SK-N-SH (cell line): Measurements from ENCODE around the gene DCUN1D2. TPM values are rescaled to one million over a fixed set of nuclear protein-coding genes. Genes with fewer than 3 reads are reported as not detected.
"Not testable (repeated sequence)": the region's sequence is repeated elsewhere in the genome, so short reads cannot be mapped to it uniquely, and the experiment has no call there.

ENCODE experiments used
- CTCF ChIA-PET: fragments of 300-600, 350-600 bp; formaldehyde crosslinking; extraction: SDS; loops from one replicate; lab custom pipeline; 2021; lab: Yijun Ruan, JAX
- POLR2A ChIA-PET: fragments of 350-600 bp; sonication (Branson Sonifier 250); formaldehyde crosslinking; extraction: SDS; loops from one replicate; lab custom pipeline; 2020; ENCODE audit warnings: antibody characterized with exemption, inconsistent platforms; lab: Yijun Ruan, JAX
- DNase-seq: peaks from one replicate; pipeline ENCODE4 v3.0.0; 2012
- H2AFZ ChIP-seq: fragments of 200-600 bp; sonication (generic); 2 replicates; pipeline ENCODE4 v1.8.1; 2016; ENCODE audit warnings: antibody characterized with exemption, mild to moderate bottlenecking, low read depth
- H3F3A ChIP-seq: fragments of 200-600 bp; sonication (generic); replicated peaks from 2 replicates; pipeline ENCODE3; 2016; ENCODE audit warnings: antibody characterized with exemption, mild to moderate bottlenecking; ENCODE audit not compliant: insufficient read depth
- H3K27ac ChIP-seq, 2 experiments: fragments of 200-500 bp in 1 of 2; fragments of 200-600 bp in 1 of 2; sonication (Bioruptor generic) in 1 of 2; sonication (generic), shearing (Covaris generic) in 1 of 2; 2 replicates each; pipeline versions ENCODE4 v1.5.1 to v1.6.1; 2014 to 2016; ENCODE audit warnings: low read depth in 2 of 2, inconsistent platforms in 1 of 2, low read length in 1 of 2, mild to moderate bottlenecking in 1 of 2, mixed read lengths in 1 of 2
- H3K27me3 ChIP-seq: fragments of 200-600 bp; sonication (generic), shearing (Covaris generic); 2 replicates; pipeline ENCODE4 v1.6.1; 2016; ENCODE audit warnings: mixed run types; ENCODE audit not compliant: insufficient read depth
- H3K36me3 ChIP-seq, 2 experiments: fragments of 200-500 bp in 1 of 2; fragments of 200-600 bp in 1 of 2; sonication (Bioruptor generic) in 1 of 2; sonication (generic) in 1 of 2; replicated peaks in 1 of 2; 2 replicates each; pipeline versions ENCODE3 to v1.5.1; 2014 to 2016; ENCODE audit warnings: low read length in 1 of 2, mild to moderate bottlenecking in 1 of 2; ENCODE audit not compliant: insufficient read depth in 2 of 2, control insufficient read depth in 1 of 2
- H3K4me1 ChIP-seq, 2 experiments: fragments of 200-500 bp in 1 of 2; fragments of 200-600 bp in 1 of 2; sonication (Bioruptor generic) in 1 of 2; sonication (generic), shearing (Covaris generic) in 1 of 2; 2 replicates each; pipeline versions ENCODE4 v1.5.1 to v1.6.1; 2014 to 2016; ENCODE audit warnings: low read depth in 1 of 2, low read length in 1 of 2, mixed run types in 1 of 2; ENCODE audit not compliant: insufficient read depth in 2 of 2, control insufficient read depth in 1 of 2
- H3K4me2 ChIP-seq: fragments of 200-600 bp; sonication (generic), shearing (Covaris generic); 2 replicates; pipeline ENCODE4 v1.6.1; 2017; ENCODE audit warnings: mixed run types
- H3K4me3 ChIP-seq, 2 experiments: fragments of 200-500 bp in 1 of 2; fragments of 200-600 bp in 1 of 2; sonication (Bioruptor generic) in 1 of 2; sonication (generic), shearing (Covaris generic) in 1 of 2; 2 replicates each; pipeline versions ENCODE4 v1.5.1 to v1.8.1; 2014 to 2016; ENCODE audit warnings: low read depth in 2 of 2, inconsistent platforms in 1 of 2, low read length in 1 of 2, mild to moderate bottlenecking in 1 of 2, mixed read lengths in 1 of 2, moderate library complexity in 1 of 2
- H3K79me2 ChIP-seq: fragments of 200-600 bp; sonication (generic); 2 replicates; pipeline ENCODE4 v1.8.1; 2017; ENCODE audit warnings: mild to moderate bottlenecking; ENCODE audit not compliant: insufficient read depth
- H3K9ac ChIP-seq: fragments of 200-600 bp; sonication (generic); 2 replicates; pipeline ENCODE4 v1.6.1; 2017; ENCODE audit warnings: mixed run types
- H3K9me2 ChIP-seq: fragments of 200-600 bp; sonication (generic); 2 replicates; pipeline ENCODE4 v1.6.1; 2017; ENCODE audit warnings: mixed run types
- H3K9me3 ChIP-seq: fragments of 200-600 bp; sonication (generic); 2 replicates; pipeline ENCODE4 v1.6.1; 2017; ENCODE audit warnings: mixed run types, mild to moderate bottlenecking, moderate library complexity
- H4K20me1 ChIP-seq: fragments of 200-600 bp; sonication (generic); 2 replicates; pipeline ENCODE4 v1.6.1; 2017; ENCODE audit warnings: mild to moderate bottlenecking, mixed run types; ENCODE audit not compliant: insufficient read depth
- ELF1 ChIP-seq: IDR thresholded peaks from 2 replicates; pipeline ENCODE4 v1.4.0; 2012
- FOXJ3 ChIP-seq: sonication (generic); formaldehyde crosslinking; IDR thresholded peaks from 2 replicates; pipeline ENCODE4 v1.5.1; 2020; ENCODE audit warnings: mild to moderate bottlenecking, missing genetic modification reagents
- FOXM1 ChIP-seq: IDR thresholded peaks from 2 replicates; pipeline ENCODE4 v1.4.0; 2012; ENCODE audit warnings: low read depth, mild to moderate bottlenecking
- GABPA ChIP-seq: IDR thresholded peaks from 2 replicates; pipeline ENCODE4 v1.4.0; 2012; ENCODE audit warnings: low read depth, mild to moderate bottlenecking
- JUND ChIP-seq: IDR thresholded peaks from 2 replicates; pipeline ENCODE4 v1.4.0; 2012
- MEF2A ChIP-seq: IDR thresholded peaks from 2 replicates; pipeline ENCODE4 v1.4.0; 2012; ENCODE audit warnings: low read depth, borderline replicate concordance
- NFIC ChIP-seq: IDR thresholded peaks from 2 replicates; pipeline ENCODE4 v1.4.0; 2012; ENCODE audit warnings: borderline replicate concordance
- NRF1 ChIP-seq: IDR thresholded peaks from 2 replicates; pipeline ENCODE4 v1.6.1; 2012; ENCODE audit warnings: low read depth, mild to moderate bottlenecking, low read length
- RAD21 ChIP-seq: IDR thresholded peaks from 2 replicates; pipeline ENCODE4 v1.6.1; 2012; ENCODE audit warnings: mild to moderate bottlenecking, low read length
- RFX5 ChIP-seq: IDR thresholded peaks from 2 replicates; pipeline ENCODE4 v1.6.1; 2012; ENCODE audit warnings: mild to moderate bottlenecking, improper control_type of control experiment, low read length
- RXRA ChIP-seq: IDR thresholded peaks from 2 replicates; pipeline ENCODE4 v1.4.0; 2012; ENCODE audit warnings: low read depth, mild to moderate bottlenecking, borderline replicate concordance
- SIN3A ChIP-seq: IDR thresholded peaks from 2 replicates; pipeline ENCODE4 v1.6.1; 2012; ENCODE audit warnings: low read depth, mild to moderate bottlenecking, low read length, moderate library complexity, borderline replicate concordance
- SMC3 ChIP-seq: IDR thresholded peaks from 2 replicates; pipeline ENCODE4 v1.6.1; 2012; ENCODE audit warnings: low read depth, low read length, improper control_type of control experiment
- TAF1 ChIP-seq: IDR thresholded peaks from 2 replicates; pipeline ENCODE4 v1.6.1; 2012; ENCODE audit warnings: low read depth, mild to moderate bottlenecking, low read length, moderate library complexity, borderline replicate concordance
- TCF12 ChIP-seq: IDR thresholded peaks from 2 replicates; pipeline ENCODE4 v1.4.0; 2012
- WGBS: methylation state at CpG from one replicate; pipeline ENCODE4 v1.1.6; 2017; ENCODE audit warnings: low lambda C conversion rate; 5-methylcytosine and 5-hydroxymethylcytosine counted together
- polyA plus RNA-seq, 3 experiments: library from polyadenylated mRNA; depleted of rRNA; stranded (reverse); fragments of >200 nt; gene quantifications; 2 replicates each; pipeline ENCODE4 v1.2.3, GENCODE V29; 2012
- TF ChIP-seq, protein P1 (sequence below): IDR thresholded peaks from 2 replicates; pipeline ENCODE4 v1.4.0; 2012; ENCODE audit warnings: low read depth, borderline replicate concordance
- TF ChIP-seq, protein P2 (sequence below): IDR thresholded peaks from 2 replicates; pipeline ENCODE4 v1.4.0; 2012; ENCODE audit warnings: low read depth, borderline replicate concordance
- TF ChIP-seq, protein P3 (sequence below): fragments of 200-600 bp; sonication (generic); IDR thresholded peaks from 2 replicates; pipeline ENCODE4 v1.6.1; 2017; ENCODE audit warnings: antibody characterized with exemption, mild to moderate bottlenecking, moderate library complexity

The DCUN1D2 gene
- polyA plus RNA-seq, 1 of the 3 experiments (the other 2 are of a cell fraction): 11.0 TPM

DNA sequence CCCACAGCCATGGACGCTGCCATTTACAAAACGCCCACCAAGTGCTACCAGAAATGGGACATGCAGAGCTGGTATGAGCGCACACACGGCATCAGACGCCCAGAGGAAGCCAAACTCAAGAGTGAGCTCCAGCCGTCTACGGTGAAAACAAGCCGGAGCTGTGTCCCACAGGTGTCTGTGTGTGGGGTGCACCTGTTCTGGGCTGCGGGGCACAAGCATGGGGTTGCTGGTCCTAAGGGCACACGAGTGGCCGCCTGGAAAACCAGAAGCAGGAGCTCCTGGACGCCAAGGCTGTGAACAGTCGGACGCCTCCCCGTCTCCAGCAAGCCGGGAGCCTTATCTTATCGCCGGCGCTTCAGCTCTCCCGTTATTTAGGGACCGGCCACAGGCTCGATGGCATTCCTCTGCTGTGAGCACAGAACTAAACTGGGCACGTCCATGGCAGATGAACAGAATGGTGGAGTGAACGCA lies 38.5 kb downstream of the DCUN1D2 start:
- Histone ChIP-seq H3K27me3 (no peaks in the 10 kb centered on the region), H3K4me2 (no peak overlapping the region), H3K4me3 (no peak overlapping the region), H3K9ac (no peak overlapping the region), H3K79me2 (no peaks in the 10 kb centered on the region), H3F3A (no peaks in the 10 kb centered on the region), H3K27ac (no peak overlapping the region), H3K4me1 (peaks cover 0 to 16% of the 10 kb centered on the region in 2 experiments; a peak in 2 of 4 replicates), H3K9me3 (no peaks in the 10 kb centered on the region), H3K9me2 (no peaks in the 10 kb centered on the region), H4K20me1 (no peaks in the 10 kb centered on the region), H3K36me3 (peaks cover 15 to 35% of the 10 kb centered on the region in 2 experiments), H2AFZ (no peak overlapping the region)
- DNase-seq: no peak
- TF ChIP-seq, protein P1, sequence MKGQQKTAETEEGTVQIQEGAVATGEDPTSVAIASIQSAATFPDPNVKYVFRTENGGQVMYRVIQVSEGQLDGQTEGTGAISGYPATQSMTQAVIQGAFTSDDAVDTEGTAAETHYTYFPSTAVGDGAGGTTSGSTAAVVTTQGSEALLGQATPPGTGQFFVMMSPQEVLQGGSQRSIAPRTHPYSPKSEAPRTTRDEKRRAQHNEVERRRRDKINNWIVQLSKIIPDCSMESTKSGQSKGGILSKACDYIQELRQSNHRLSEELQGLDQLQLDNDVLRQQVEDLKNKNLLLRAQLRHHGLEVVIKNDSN: no peak
- TF ChIP-seq FOXM1 (no peak), NFIC (no peak), JUND (no peak), MEF2A (no peak), SIN3A (no peak), ELF1 (no peak), TCF12 (no peak), RXRA (no peak), GABPA (no peak), FOXJ3 (no peak), TAF1 (no peak), NRF1 (no peak)
- TF ChIP-seq, protein P2, sequence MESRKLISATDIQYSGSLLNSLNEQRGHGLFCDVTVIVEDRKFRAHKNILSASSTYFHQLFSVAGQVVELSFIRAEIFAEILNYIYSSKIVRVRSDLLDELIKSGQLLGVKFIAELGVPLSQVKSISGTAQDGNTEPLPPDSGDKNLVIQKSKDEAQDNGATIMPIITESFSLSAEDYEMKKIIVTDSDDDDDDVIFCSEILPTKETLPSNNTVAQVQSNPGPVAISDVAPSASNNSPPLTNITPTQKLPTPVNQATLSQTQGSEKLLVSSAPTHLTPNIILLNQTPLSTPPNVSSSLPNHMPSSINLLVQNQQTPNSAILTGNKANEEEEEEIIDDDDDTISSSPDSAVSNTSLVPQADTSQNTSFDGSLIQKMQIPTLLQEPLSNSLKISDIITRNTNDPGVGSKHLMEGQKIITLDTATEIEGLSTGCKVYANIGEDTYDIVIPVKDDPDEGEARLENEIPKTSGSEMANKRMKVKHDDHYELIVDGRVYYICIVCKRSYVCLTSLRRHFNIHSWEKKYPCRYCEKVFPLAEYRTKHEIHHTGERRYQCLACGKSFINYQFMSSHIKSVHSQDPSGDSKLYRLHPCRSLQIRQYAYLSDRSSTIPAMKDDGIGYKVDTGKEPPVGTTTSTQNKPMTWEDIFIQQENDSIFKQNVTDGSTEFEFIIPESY: no peak
- 97% methylated on average over 11 of the region's 24 CpGs for WGBS
- ChIA-PET POLR2A (no interaction called here), CTCF (interaction anchor here (0.9 to 9.0 kb wide), 10 partner anchors 16 to 512 kb away, joined by 3 to 128 read pairs (median 4); no protein-coding TSS in a partner anchor)

DNA sequence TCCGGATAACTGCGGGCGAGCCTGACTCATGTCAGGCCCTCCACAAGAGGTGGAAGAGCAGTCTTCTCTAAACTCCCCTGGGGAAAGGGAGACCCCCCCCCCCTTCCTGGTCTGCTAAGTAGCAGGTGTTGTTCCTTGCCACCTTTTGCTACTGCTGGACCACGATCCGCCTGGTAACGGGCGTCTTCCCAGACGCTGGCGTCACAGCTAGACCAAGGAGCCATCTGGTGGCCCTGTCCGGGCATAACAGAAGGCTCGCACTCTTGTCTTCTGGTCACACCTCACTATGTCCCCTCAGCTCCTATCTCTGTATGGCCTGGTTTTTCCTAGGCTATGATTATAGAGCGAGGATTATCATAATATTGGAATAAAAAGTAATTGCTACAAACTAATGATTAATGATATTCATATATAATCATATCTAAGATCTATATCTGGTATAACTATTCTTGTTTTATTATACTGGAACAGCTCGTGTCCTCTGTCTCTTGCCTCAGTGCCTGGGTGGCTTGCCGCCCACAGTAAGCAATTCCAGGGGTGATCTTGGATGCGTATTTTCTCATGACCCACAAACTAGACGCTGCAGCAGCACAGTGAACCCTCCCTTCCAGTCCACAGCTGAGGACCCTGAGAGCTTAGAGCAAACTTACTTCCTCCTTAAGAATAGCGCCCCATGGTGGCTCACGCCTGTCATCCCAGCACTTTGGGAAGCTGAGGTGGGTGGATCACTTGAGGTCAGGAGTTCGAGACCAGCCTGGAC lies 39.5 kb downstream of the DCUN1D2 start:
- DNase-seq, H3K9me2 ChIP-seq, H3F3A ChIP-seq, H3K4me2 ChIP-seq, H3K27me3 ChIP-seq, H3K27ac ChIP-seq, H4K20me1 ChIP-seq: not testable (repeated sequence)
- H3K36me3 ChIP-seq: peaks cover 11 to 27% of the 10 kb centered on the region in 2 experiments
- CTCF ChIA-PET: interaction anchor here (0.7 to 9.0 kb wide), 14 partner anchors 7 to 511 kb away, joined by 3 to 128 read pairs (median 3); no protein-coding TSS in a partner anchor
- peaks cover 0 to 16% of the 10 kb centered on the region in 2 experiments; a peak in 2 of 4 replicates for H3K4me1 ChIP-seq
- 72% methylated on average over 16 of the region's 19 CpGs for WGBS
- TF ChIP-seq, protein P3, sequence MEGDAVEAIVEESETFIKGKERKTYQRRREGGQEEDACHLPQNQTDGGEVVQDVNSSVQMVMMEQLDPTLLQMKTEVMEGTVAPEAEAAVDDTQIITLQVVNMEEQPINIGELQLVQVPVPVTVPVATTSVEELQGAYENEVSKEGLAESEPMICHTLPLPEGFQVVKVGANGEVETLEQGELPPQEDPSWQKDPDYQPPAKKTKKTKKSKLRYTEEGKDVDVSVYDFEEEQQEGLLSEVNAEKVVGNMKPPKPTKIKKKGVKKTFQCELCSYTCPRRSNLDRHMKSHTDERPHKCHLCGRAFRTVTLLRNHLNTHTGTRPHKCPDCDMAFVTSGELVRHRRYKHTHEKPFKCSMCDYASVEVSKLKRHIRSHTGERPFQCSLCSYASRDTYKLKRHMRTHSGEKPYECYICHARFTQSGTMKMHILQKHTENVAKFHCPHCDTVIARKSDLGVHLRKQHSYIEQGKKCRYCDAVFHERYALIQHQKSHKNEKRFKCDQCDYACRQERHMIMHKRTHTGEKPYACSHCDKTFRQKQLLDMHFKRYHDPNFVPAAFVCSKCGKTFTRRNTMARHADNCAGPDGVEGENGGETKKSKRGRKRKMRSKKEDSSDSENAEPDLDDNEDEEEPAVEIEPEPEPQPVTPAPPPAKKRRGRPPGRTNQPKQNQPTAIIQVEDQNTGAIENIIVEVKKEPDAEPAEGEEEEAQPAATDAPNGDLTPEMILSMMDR: peak; percentile 36
- TF ChIP-seq RAD21 (peak; percentile 57), SMC3 (peak; percentile 34; the same call in 1 of the 2 replicates), RFX5 (peak; percentile 46; the same call in 1 of the 2 replicates)
- TF ChIP-seq, all 33 proteins: peak for 4; not testable (repeated sequence) for 29
- POLR2A ChIA-PET: interaction anchor here (0.6 kb wide), 1 partner anchor 133 kb away, joined by 3 read pairs; no protein-coding TSS in a partner anchor
- not testable (repeated sequence) for H3K9ac ChIP-seq, H3K9me3 ChIP-seq, H3K79me2 ChIP-seq, H3K4me3 ChIP-seq, H2AFZ ChIP-seq

DNA sequence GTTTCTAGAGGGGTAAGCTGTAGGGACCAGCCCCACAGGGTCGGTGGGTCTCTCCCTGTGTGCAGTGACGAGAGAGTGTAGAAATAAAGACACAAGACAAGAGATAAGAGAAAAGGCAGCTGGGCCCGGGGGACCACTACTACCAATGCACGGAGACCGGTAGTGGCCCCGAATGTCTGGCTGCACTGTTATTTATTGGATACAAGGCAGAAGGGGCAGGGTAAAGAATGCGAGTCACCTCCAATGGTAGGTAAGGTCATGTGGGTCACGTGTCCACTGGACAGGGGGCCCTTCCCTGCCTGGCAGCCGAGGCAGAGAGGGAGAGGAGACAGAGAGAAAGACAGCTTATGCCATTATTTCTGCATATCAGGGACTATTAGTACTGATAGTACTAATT lies 40.2 kb downstream of the DCUN1D2 start:
- H3K79me2 ChIP-seq, H3F3A ChIP-seq, H3K4me3 ChIP-seq, H3K9ac ChIP-seq, H4K20me1 ChIP-seq, H3K27ac ChIP-seq, H3K4me2 ChIP-seq, H2AFZ ChIP-seq, DNase-seq, POLR2A ChIA-PET, H3K27me3 ChIP-seq, H3K9me2 ChIP-seq, H3K9me3 ChIP-seq: not testable (repeated sequence)
- CTCF ChIA-PET: interaction anchor here (0.7 to 1.5 kb wide), 5 partner anchors 8 to 186 kb away, joined by 3 to 4 read pairs (median 3); no protein-coding TSS in a partner anchor
- 92% methylated on average over 9 of the region's 9 CpGs for WGBS
- Histone ChIP-seq H3K4me1 (peaks cover 0 to 16% of the 10 kb centered on the region in 2 experiments; a peak in 2 of 4 replicates), H3K36me3 (peaks cover 11 to 21% of the 10 kb centered on the region in 2 experiments)
